Left ventricle myocardium superior (tissue), 1 donor: ENCODE data around the gene SPIN3. TPM values are rescaled to one million over a fixed set of nuclear protein-coding genes. Genes with fewer than 3 reads are reported as not detected.

Experiments used
- total RNA-seq: library from RNA; stranded (reverse); fragmentation: NEBNext Ultra II Directional; extraction: Animal tissue kit (Norgen Biotek cat#: 25700); gene quantifications from one replicate; pipeline ENCODE4 v1.2.1, GENCODE V29; 2021
- donor health status: DM: no; HTN: yes; CAD: no; lungs with severe emphysema.

Gene SPIN3
- total RNA-seq, 1 donor from 2014 or later, result 3.6 TPM

Other genes with a start within 250 kb of the SPIN3 start
- gene SPIN2B, start 126.0 kb upstream of the SPIN3 start, total RNA-seq, result 7.9 TPM
- gene SPIN2A, start 141.9 kb upstream of the SPIN3 start, total RNA-seq, result 0.22 TPM